GM18511 (cell line): ENCODE data around the gene MOG.
"Not testable (repeated sequence)": the region's sequence is repeated elsewhere in the genome, so short reads cannot be mapped to it uniquely, and the experiment has no call there.

Source experiments
- ATAC-seq: cut with Tn5 transposase; IDR thresholded peaks from one replicate; pipeline ENCODE4 v1.9.1; 2021; ENCODE audit warnings: mild to moderate bottlenecking, moderate library complexity; ENCODE audit not compliant: unreplicated experiment

Gene MOG

DNA sequence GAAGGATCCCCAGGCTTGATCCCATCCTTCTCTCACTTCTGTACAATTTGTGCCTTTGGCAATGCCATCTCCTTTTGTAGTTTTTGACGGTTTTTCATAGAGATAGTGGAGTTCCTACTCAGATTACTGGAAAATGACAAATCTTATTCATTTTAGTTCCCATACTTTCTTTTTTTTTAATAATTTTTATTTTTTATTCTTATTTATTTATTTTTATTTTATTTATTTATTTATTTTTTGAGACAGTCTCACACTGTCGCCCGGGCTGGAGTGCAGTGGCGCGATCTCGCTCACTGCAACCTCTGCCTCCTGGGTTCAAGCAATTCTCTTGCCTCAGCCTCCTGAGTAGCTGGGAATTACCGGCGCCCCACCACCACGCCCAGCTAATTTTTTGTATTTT, 19.6 kb upstream of the MOG start:
- ATAC-seq: no peak

DNA sequence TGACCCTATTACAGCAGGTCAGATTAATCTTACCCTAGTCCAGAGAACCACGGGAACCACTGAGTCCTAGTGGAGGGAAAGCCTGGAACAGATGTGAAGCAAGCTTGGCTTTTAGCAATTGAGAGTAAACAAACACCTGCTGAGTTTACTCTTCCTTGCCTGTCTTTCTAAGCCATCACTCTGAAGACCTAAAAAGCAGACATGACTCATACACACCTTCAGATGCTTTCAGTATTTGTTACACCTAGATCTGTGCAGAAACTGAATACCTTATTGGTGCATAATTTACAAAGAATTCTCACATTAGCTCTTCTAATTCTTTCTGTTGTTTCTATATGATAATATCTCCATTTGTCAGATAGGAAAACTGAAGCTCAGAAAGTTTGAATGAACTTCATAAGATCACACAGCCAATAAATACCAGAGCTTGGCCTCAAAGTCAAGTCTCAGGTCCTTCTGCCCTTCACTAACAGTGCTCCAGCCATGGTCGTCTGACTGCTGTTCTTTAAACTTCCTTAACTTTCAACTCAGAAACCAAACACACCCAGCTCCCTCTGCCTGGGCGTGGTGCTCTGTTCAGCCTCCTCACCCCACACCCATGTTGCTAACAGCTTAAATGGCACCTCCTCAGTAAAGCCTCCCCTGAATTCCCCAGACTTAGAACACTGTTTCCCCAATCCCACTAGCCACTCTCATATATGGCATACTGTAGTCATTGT, 15.3 kb upstream of the MOG start:
- ATAC-seq: no peak

DNA sequence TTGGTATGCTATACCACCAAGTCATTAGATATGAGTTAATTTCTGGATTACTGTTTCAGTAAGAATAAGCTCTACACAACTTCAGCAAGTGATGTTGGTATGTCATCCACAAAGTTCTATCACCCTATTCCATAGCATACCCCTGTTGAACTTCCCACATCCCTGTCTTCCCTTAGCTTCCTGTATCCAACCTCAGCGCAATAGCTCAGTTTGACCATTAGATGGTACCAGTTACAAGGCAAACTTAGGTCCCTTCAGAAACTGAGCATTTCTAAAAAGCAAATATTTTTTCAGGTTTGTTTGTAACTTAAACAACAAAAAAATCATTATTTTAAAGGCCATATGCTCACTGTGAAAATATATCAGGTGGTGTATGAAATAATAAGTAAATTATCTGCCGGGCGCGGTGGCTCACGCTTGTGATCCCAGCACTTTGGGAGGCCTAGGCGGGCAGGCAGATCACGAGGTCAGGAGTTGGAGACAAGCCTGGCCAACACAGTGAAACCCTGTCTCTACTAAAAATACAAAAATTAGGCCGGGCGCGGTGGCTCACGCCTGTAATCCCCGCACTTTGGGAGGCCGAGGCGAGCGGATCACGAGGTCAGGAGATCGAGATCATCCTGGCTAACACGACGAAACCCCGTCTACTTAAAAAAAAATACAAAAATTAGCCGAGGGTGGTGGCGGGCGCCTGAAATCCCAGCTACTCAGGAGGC, 8.8 kb upstream of the MOG start:
- ATAC-seq: no peak

DNA sequence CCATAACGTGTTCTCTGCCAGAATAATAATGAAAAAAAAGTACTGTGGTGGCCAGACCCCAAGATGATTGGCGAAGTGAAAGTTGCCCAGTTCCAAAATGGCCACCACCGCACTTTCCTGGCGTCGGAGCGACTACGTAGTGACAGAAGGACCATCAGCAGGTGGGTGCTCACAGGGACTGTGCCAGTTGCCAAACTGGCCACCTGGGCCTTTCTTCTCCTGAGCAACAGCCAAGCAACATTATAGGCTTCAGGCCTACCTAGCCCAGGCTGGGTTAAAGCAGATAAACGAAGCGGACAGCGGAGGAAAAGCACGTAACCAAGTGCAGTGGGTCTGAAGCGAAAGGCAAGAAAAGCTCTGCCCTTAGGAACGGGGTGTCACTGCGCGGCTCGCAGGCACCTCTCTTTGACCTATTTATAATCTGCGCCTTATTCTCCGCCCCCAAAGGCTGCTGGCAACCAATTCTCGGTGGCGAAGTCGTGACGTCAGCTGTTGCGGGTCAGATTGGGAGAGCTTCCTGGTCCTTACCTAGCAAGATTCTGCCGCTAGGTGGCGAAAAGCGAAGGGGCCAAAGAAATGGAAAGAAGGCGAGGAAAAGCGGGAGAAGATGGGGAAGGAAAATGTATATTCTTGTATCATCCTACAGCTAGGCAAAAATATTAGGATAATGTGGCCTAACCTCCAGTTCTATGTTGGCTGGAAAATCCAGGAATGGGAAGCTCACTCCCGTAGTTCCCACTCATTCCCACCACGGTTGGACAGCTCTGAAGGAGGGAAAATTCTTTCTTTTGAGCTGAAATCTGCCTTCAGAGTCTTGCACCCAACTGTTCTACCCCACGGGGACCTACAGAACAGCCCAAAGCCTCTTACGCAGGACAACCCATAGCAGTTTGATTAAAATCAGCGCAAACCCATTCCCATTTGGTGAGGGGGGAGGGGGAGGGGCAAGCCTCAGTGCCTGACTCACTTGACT, 6.9 kb upstream of the MOG start:
- ATAC-seq: peak; percentile 94

DNA sequence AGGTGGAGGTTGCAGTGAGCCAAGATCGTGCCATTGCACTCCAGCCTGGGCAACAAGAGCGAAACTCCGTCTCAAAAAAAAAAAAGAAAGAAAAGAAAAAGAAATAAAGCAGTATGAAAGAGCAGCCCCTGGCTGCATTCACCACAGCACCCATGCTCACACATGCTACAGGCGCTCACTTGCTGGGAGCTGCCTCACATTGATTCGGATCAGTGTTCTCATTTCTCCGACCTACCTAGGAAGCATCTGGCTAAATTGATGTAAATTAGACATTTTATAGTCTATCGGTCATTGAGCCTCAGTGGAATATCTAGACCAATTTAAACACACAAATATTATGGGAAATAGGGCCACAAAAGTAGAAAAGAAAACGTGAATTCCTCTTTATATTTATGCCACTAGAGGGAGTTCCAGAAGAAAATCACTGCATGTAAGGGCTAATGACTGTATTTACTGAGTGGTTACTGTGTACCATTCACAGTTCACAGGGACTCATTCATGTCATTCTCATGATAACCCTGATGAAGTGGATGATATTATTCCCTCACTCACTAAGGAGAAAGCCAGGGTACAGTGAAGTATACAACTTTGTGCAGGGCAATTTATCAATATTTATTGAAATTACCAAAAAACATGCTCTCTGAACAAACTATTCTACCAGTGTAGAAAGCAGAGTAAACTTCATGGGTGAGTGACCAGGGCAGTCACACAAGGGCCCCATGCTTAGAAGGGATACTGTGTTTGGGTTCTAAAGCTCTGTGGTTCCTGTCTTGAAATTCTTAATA, 5.3 kb upstream of the MOG start:
- no peak for ATAC-seq

GRCh38 chr6:29652198-29652584, 4.7 kb upstream of the MOG start:
- no peak for ATAC-seq

GRCh38 chr6:29653452-29654038, 3.3 kb upstream of the MOG start:
- ATAC-seq: no peak

DNA sequence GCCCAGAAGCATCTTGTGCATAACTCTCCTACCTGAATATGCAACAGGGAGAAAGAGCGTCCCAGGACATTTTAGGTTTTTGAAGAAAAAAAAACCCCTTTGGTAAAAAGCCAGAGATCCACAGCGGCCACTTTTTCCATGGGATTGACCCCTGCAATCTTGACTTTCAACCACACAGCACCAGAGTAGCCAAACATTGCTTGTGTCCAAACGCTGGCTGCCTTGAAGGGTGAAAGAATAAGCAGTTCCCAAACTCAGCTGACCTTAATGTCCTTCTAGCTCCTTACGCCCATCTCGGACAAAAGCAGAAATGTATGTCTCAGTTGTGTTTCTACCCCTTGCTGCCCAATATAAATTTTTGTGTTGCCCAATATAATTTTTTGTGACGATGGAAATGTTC, 1.2 kb upstream of the MOG start:
- ATAC-seq: no peak

GRCh38 chr6:29656157-29656556, 735 bp upstream of the MOG start:
- no peak for ATAC-seq

GRCh38 chr6:29661071-29661470, 4.2 kb downstream of the MOG start:
- ATAC-seq: no peak

DNA sequence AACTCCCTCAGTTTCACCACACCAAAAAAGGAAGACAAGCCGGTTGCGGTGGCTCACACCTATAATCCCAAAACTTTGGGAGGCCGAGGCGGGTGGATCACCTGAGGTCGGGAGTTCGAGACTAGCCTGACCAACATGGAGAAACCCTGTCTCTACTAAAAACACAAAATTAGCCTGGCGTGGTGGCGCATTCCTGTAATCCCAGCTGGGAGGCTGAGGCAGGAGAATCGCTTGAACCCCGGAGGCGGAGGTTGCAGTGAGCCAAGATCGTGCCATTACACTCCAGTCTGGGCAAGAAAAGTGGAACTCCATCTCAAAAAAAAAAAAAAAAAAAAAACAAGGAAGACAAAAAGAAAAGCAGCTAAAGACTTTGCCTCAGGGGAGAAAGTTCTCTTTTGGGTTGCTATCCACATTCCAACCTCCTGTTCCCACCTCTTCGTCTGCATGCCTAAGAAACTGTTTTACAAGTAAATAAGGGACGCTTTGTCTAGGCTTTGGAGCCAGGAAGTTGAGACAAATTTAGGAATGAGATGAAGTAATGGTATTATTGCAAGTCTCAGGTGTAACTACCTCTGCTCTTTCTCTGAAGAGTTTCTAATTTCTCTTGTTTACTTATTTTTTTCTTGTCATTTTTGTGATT, 4.7 kb downstream of the MOG start:
- ATAC-seq: not testable (repeated sequence)

GRCh38 chr6:29663300-29664042, 6.6 kb downstream of the MOG start:
- ATAC-seq: no peak

GRCh38 chr6:29665942-29666825, 9.3 kb downstream of the MOG start:
- ATAC-seq: no peak

- ATAC-seq: no peak
Measured at GRCh38 chr6:29666826-29667130, 9.9 kb downstream of the MOG start.

DNA sequence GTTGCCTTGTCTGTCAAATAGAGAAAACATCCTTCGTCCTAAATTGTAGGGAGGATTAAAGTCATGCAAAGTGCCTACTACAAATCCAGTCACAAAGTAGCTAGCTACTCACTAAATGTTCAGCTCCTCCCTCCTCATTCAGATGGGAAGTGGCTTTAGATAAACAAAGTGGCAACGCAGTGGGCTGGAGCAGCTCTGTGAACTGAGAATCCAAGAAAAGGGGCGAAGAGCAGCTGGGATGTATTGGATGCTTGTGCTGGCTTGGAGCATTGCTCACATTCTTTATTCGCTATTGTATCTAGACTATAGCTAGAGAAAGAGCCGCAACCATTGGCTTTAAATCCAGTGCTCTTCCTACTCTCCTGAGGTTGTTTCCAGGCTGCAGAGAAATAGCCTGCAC, 10.3 kb downstream of the MOG start:
- no peak for ATAC-seq

GRCh38 chr6:29671026-29671425, 14.1 kb downstream of the MOG start:
- no peak for ATAC-seq

GRCh38 chr6:29672116-29672515, 15.2 kb downstream of the MOG start:
- ATAC-seq: not testable (repeated sequence)

GRCh38 chr6:29673161-29673560, 16.3 kb downstream of the MOG start:
- ATAC-seq: no peak
